Memory B cell (primary cell): ENCODE data around the gene S100A5.

Source experiments
- ATAC-seq: fragments of 150-1000 bp; cut with Tn5 transposase; 2 replicates; pipeline ENCODE4 v1.10.0; 2021; ENCODE audit warnings: low read depth, mild to moderate bottlenecking, moderate library complexity
- DNase-seq, 2 donors: peaks; one replicate each; pipeline ENCODE4 v3.0.0; 2022; ENCODE audit warnings: low spot score in 2 of 2
- H3K27ac Mint-ChIP-seq: one replicate; pipeline ENCODE4 v1.8.0; 2022; ENCODE audit warnings: mild to moderate bottlenecking, moderate library complexity, mixed read lengths
- H3K27me3 Mint-ChIP-seq: one replicate; pipeline ENCODE4 v1.8.0; 2022; ENCODE audit warnings: mixed read lengths
- H3K36me3 Mint-ChIP-seq: one replicate; pipeline ENCODE4 v1.8.0; 2022; ENCODE audit warnings: mild to moderate bottlenecking, mixed read lengths
- H3K4me1 Mint-ChIP-seq: one replicate; pipeline ENCODE4 v1.8.0; 2022; ENCODE audit warnings: mixed read lengths
- H3K4me3 Mint-ChIP-seq: one replicate; pipeline ENCODE4 v1.8.0; 2022; ENCODE audit warnings: mild to moderate bottlenecking, moderate library complexity, mixed read lengths
- H3K9me3 Mint-ChIP-seq: one replicate; pipeline ENCODE4 v1.8.0; 2022; ENCODE audit warnings: mixed read lengths

Gene S100A5

GRCh38 chr1:153546796-153547559 lies 6.2 kb upstream of the S100A5 start:
- ATAC-seq (no peak), DNase-seq (no peak)
- Mint-ChIP-seq H3K9me3 (no peaks in the 10 kb centered on the region), H3K4me1 (peaks cover 29% of the 10 kb centered on the region), H3K27me3 (peaks cover 2% of the 10 kb centered on the region), H3K4me3 (no peak overlapping the region), H3K36me3 (peaks cover 4% of the 10 kb centered on the region), H3K27ac (no peak overlapping the region)

- ATAC-seq, result no peak
- peaks cover 4% of the 10 kb centered on the region for H3K36me3 Mint-ChIP-seq
- H3K4me3 Mint-ChIP-seq, result peak overlapping the region; percentile 24
- H3K9me3 Mint-ChIP-seq, result no peaks in the 10 kb centered on the region
- H3K4me1 Mint-ChIP-seq, result peaks cover 35% of the 10 kb centered on the region
- H3K27me3 Mint-ChIP-seq, result peaks cover 2% of the 10 kb centered on the region
- no peak for DNase-seq
- no peak overlapping the region for H3K27ac Mint-ChIP-seq
Observed at GRCh38 chr1:153546371-153546770, 5.6 kb upstream of the S100A5 start.

- no peaks in the 10 kb centered on the region for H3K9me3 Mint-ChIP-seq
- peaks cover 45% of the 10 kb centered on the region for H3K4me1 Mint-ChIP-seq
- H3K27ac Mint-ChIP-seq, result peak within 1 kb of the TSS; percentile 90
- peaks cover 4% of the 10 kb centered on the region for H3K36me3 Mint-ChIP-seq
- H3K4me3 Mint-ChIP-seq, result peak within 1 kb of the TSS; percentile 91
- peak in 1 of 2 donors; percentile 32 for DNase-seq
- peaks cover 2% of the 10 kb centered on the region for H3K27me3 Mint-ChIP-seq
- peak; percentile 64 for ATAC-seq
Observed at GRCh38 chr1:153545067-153546055, 4.6 kb upstream of the S100A5 start, which contains the start of gene S100A4. TSS of gene S100A4 (minus strand) at chr1:153545806. CDS start at chr1:153544794, 1,012 bp downstream.

GRCh38 chr1:153544453-153545066 lies 3.8 kb upstream of the S100A5 start:
- no peaks in the 10 kb centered on the region for H3K9me3 Mint-ChIP-seq
- peak overlapping the region; percentile 91 for H3K4me3 Mint-ChIP-seq
- H3K27ac Mint-ChIP-seq, result peak overlapping the region; percentile 90
- DNase-seq, result no peak
- H3K4me1 Mint-ChIP-seq, result peaks cover 53% of the 10 kb centered on the region
- H3K36me3 Mint-ChIP-seq, result peaks cover 4% of the 10 kb centered on the region
- no peak for ATAC-seq
- no peaks in the 10 kb centered on the region for H3K27me3 Mint-ChIP-seq

GRCh38 chr1:153543736-153544135 lies 3.0 kb upstream of the S100A5 start:
- peaks cover 4% of the 10 kb centered on the region for H3K36me3 Mint-ChIP-seq
- no peak for ATAC-seq
- H3K27me3 Mint-ChIP-seq, result no peaks in the 10 kb centered on the region
- no peaks in the 10 kb centered on the region for H3K9me3 Mint-ChIP-seq
- peaks cover 55% of the 10 kb centered on the region for H3K4me1 Mint-ChIP-seq
- no peak overlapping the region for H3K27ac Mint-ChIP-seq
- no peak for DNase-seq
- H3K4me3 Mint-ChIP-seq, result no peak overlapping the region

- no peak for DNase-seq
- ATAC-seq, result no peak
- peaks cover 4% of the 10 kb centered on the region for H3K36me3 Mint-ChIP-seq
Observed at GRCh38 chr1:153542956-153543711, 2.4 kb upstream of the S100A5 start.

GRCh38 chr1:153541641-153542590 lies 1.2 kb upstream of the S100A5 start:
- Mint-ChIP-seq H3K4me3 (peak overlapping the region; percentile 61), H3K27ac (peak overlapping the region; percentile 51), H3K4me1 (peaks cover 56% of the 10 kb centered on the region), H3K36me3 (peaks cover 4% of the 10 kb centered on the region), H3K9me3 (no peaks in the 10 kb centered on the region), H3K27me3 (no peaks in the 10 kb centered on the region)
- DNase-seq, result no peak
- ATAC-seq, result no peak

More at GRCh38 chr1:153542956-153543711, 2.4 kb upstream of the S100A5 start:
- H3K27ac Mint-ChIP-seq, result no peak overlapping the region
- H3K27me3 Mint-ChIP-seq, result no peaks in the 10 kb centered on the region
- H3K4me1 Mint-ChIP-seq, result peaks cover 55% of the 10 kb centered on the region
- no peaks in the 10 kb centered on the region for H3K9me3 Mint-ChIP-seq
- no peak overlapping the region for H3K4me3 Mint-ChIP-seq

- Mint-ChIP-seq H3K27ac (peak overlapping the region; percentile 10), H3K4me3 (no peak overlapping the region), H3K9me3 (no peaks in the 10 kb centered on the region), H3K4me1 (peaks cover 54% of the 10 kb centered on the region), H3K27me3 (no peaks in the 10 kb centered on the region), H3K36me3 (peaks cover 5% of the 10 kb centered on the region)
- DNase-seq (no peak), ATAC-seq (no peak)
Observed at GRCh38 chr1:153539395-153540093, 1.2 kb downstream of the S100A5 start.

- no peak for DNase-seq
- Mint-ChIP-seq H3K9me3 (no peaks in the 10 kb centered on the region), H3K4me1 (peaks cover 55% of the 10 kb centered on the region), H3K27me3 (no peaks in the 10 kb centered on the region), H3K27ac (no peak overlapping the region), H3K4me3 (no peak overlapping the region), H3K36me3 (peaks cover 3% of the 10 kb centered on the region)
- no peak for ATAC-seq
Observed at GRCh38 chr1:153538315-153538821, 2.4 kb downstream of the S100A5 start.

- H3K36me3 Mint-ChIP-seq, result peaks cover 4% of the 10 kb centered on the region
- DNase-seq, result no peak
- peaks cover 64% of the 10 kb centered on the region for H3K4me1 Mint-ChIP-seq
- H3K4me3 Mint-ChIP-seq, result peak overlapping the region; percentile 47
- H3K27me3 Mint-ChIP-seq, result no peaks in the 10 kb centered on the region
- no peak overlapping the region for H3K27ac Mint-ChIP-seq
- ATAC-seq, result no peak
- H3K9me3 Mint-ChIP-seq, result no peaks in the 10 kb centered on the region
Observed at GRCh38 chr1:153537376-153537730, 3.4 kb downstream of the S100A5 start.

- peaks cover 4% of the 10 kb centered on the region for H3K36me3 Mint-ChIP-seq
- ATAC-seq, result no peak
- no peaks in the 10 kb centered on the region for H3K27me3 Mint-ChIP-seq
- H3K4me3 Mint-ChIP-seq, result peak overlapping the region; percentile 93
- no peak for DNase-seq
- H3K9me3 Mint-ChIP-seq, result no peaks in the 10 kb centered on the region
- peak overlapping the region; percentile 95 for H3K27ac Mint-ChIP-seq
- peaks cover 63% of the 10 kb centered on the region for H3K4me1 Mint-ChIP-seq
Observed at GRCh38 chr1:153536671-153537375, 3.9 kb downstream of the S100A5 start.
